Stimulated activated CD4-positive, alpha-beta T cell treated with anti-CD3 and anti-CD28 coated beads, Interleukin-4, amount 100 ng/mL, for 4 hours (primary cell): ENCODE data around the gene ZNF44.
A peak's percentile ranks its signal among the peaks of the same experiment; 100 is the strongest.
"Not testable (repeated sequence)": the region's sequence is repeated elsewhere in the genome, so short reads cannot be mapped to it uniquely, and the experiment has no call there.

Source experiments
- DNase-seq, 2 experiments: peaks; one replicate each; pipeline ENCODE4 v3.0.0-alpha.2; 2020

The ZNF44 gene

GRCh38 chr19:12294249-12295158 lies at the start of gene ZNF44:
Gene ZNF44 (minus strand): TSS chr19:12294883. CDS start chr19:12294694, 189 bp downstream.
- peak; percentile 88 to 96 for DNase-seq

GRCh38 chr19:12333162-12334159 lies 38.8 kb upstream of the ZNF44 start, which contains the start of gene ZNF563:
Gene ZNF563 (minus strand): TSS chr19:12333633. CDS start chr19:12333482, 151 bp downstream.
- DNase-seq: peak; percentile 97 to 99

- peak; percentile 57 to 84 for DNase-seq
Observed at GRCh38 chr19:12331211-12331941, 36.7 kb upstream of the ZNF44 start.

GRCh38 chr19:12330340-12330739 lies 35.7 kb upstream of the ZNF44 start:
- no peak for DNase-seq

GRCh38 chr19:12325690-12326089 lies 31.0 kb upstream of the ZNF44 start:
- DNase-seq: no peak

GRCh38 chr19:12318782-12319413 lies 24.2 kb upstream of the ZNF44 start:
- DNase-seq: no peak

- no peak for DNase-seq
Observed at GRCh38 chr19:12314553-12314952, 19.9 kb upstream of the ZNF44 start.

GRCh38 chr19:12308891-12309290 lies 14.2 kb upstream of the ZNF44 start:
- DNase-seq: not testable (repeated sequence)

- DNase-seq: no peak
Observed at GRCh38 chr19:12295191-12295590, 508 bp upstream of the ZNF44 start.

GRCh38 chr19:12293777-12294248 lies 870 bp downstream of the ZNF44 start:
- peak; percentile 35 to 54 for DNase-seq

GRCh38 chr19:12289790-12290065 lies 5.0 kb downstream of the ZNF44 start:
- no peak for DNase-seq

- no peak for DNase-seq
Observed at GRCh38 chr19:12287958-12288500, 6.7 kb downstream of the ZNF44 start.

GRCh38 chr19:12284631-12285030 lies 10.1 kb downstream of the ZNF44 start:
- no peak for DNase-seq

- no peak for DNase-seq
Observed at GRCh38 chr19:12284226-12284625, 10.5 kb downstream of the ZNF44 start.

GRCh38 chr19:12278713-12279112 lies 16.0 kb downstream of the ZNF44 start:
- no peak for DNase-seq

GRCh38 chr19:12272980-12273901 lies 21.4 kb downstream of the ZNF44 start:
- no peak for DNase-seq

GRCh38 chr19:12272386-12272785 lies 22.3 kb downstream of the ZNF44 start:
- DNase-seq: no peak

- no peak for DNase-seq
Observed at GRCh38 chr19:12270854-12271253, 23.8 kb downstream of the ZNF44 start.

- DNase-seq: no peak
Observed at GRCh38 chr19:12265921-12266704, 28.6 kb downstream of the ZNF44 start.

GRCh38 chr19:12261554-12261953 lies 33.1 kb downstream of the ZNF44 start:
- no peak for DNase-seq
